SK-N-MC (cell line): ENCODE measurements around the gene CCDC47.

Experiments
- DNase-seq: peaks from one replicate; pipeline ENCODE4 v3.0.0-alpha.2; 2011; ENCODE audit warnings: low read depth, low spot score
- H3K27ac ChIP-seq: fragments of 200-600 bp; sonication (generic); 2 replicates; pipeline ENCODE4 v1.5.1; 2016; ENCODE audit warnings: mixed run types
- H3K36me3 ChIP-seq: fragments of 200-600 bp; sonication (generic); 2 replicates; pipeline ENCODE4 v1.6.1; 2017; ENCODE audit warnings: antibody characterized with exemption, low read length, mixed read lengths; ENCODE audit not compliant: insufficient read depth
- H3K4me3 ChIP-seq: fragments of 200-600 bp; sonication (generic); 2 replicates; pipeline ENCODE4 v1.5.1; 2016
- H3K9ac ChIP-seq: fragments of 200-600 bp; sonication (generic); 2 replicates; pipeline ENCODE4 v1.8.0; 2017; ENCODE audit warnings: mixed run types, mixed read lengths; ENCODE audit not compliant: insufficient read length
- H3K9me3 ChIP-seq: fragments of 200-600 bp; sonication (generic); 2 replicates; pipeline ENCODE4 v1.6.1; 2017; ENCODE audit warnings: low read depth, mild to moderate bottlenecking, antibody characterized with exemption, low read length, moderate library complexity, mixed read lengths
- EZH2 ChIP-seq: fragments of 200-600 bp; sonication (generic); IDR thresholded peaks from one replicate; pipeline ENCODE4 v1.6.1; 2017; ENCODE audit warnings: antibody characterized with exemption
- FOXP2 ChIP-seq: optimal IDR thresholded peaks from 2 replicates; pipeline ENCODE3; 2011; ENCODE audit warnings: mild to moderate bottlenecking, moderate library complexity; ENCODE audit not compliant: insufficient read depth; ENCODE audit errors: extremely low read length, control extremely low read depth
- POLR2AphosphoS5 ChIP-seq: IDR thresholded peaks from 2 replicates; pipeline ENCODE4 v1.6.1; 2012; ENCODE audit warnings: mild to moderate bottlenecking, low read depth, low read length, borderline replicate concordance

Gene CCDC47

GRCh38 chr17:63698886-63699637, 74.3 kb downstream of the CCDC47 start:
- Histone ChIP-seq H3K4me3 (peak overlapping the region; percentile 88), H3K9me3 (no peaks in the 10 kb centered on the region), H3K27ac (0 out of 2 replicates have a peak overlapping the region, but pooled peaks have one; percentile 73), H3K9ac (peak overlapping the region; percentile 76), H3K36me3 (peaks cover 2% of the 10 kb centered on the region; the same call in 1 of the 2 replicates)
- DNase-seq: peak; percentile 32
- no peak for TF ChIP-seq EZH2
- TF ChIP-seq POLR2AphosphoS5: peak; percentile 22
- TF ChIP-seq FOXP2: peak; percentile 69

- H3K36me3 ChIP-seq: peaks cover 2% of the 10 kb centered on the region; the same call in 1 of the 2 replicates
- no peak for DNase-seq
- H3K9me3 ChIP-seq: no peaks in the 10 kb centered on the region
- TF ChIP-seq FOXP2 (no peak), EZH2 (no peak), POLR2AphosphoS5 (no peak)
- peak overlapping the region; percentile 88 for H3K4me3 ChIP-seq
- H3K9ac ChIP-seq: peak overlapping the region; percentile 76
- H3K27ac ChIP-seq: no peak overlapping the region
Observed at GRCh38 chr17:63698381-63698885, 75.0 kb downstream of the CCDC47 start.

GRCh38 chr17:63697341-63698286, 75.8 kb downstream of the CCDC47 start:
- H3K36me3 ChIP-seq: peaks cover 2% of the 10 kb centered on the region; the same call in 1 of the 2 replicates
- DNase-seq: no peak
- no peak overlapping the region; the same call in 1 of the 2 replicates for H3K4me3 ChIP-seq
- H3K9me3 ChIP-seq: no peaks in the 10 kb centered on the region
- TF ChIP-seq POLR2AphosphoS5: no peak; the same call in 1 of the 2 replicates
- no peak for TF ChIP-seq EZH2
- TF ChIP-seq FOXP2: no peak
- no peak overlapping the region for H3K27ac ChIP-seq
- H3K9ac ChIP-seq: no peak overlapping the region

DNA sequence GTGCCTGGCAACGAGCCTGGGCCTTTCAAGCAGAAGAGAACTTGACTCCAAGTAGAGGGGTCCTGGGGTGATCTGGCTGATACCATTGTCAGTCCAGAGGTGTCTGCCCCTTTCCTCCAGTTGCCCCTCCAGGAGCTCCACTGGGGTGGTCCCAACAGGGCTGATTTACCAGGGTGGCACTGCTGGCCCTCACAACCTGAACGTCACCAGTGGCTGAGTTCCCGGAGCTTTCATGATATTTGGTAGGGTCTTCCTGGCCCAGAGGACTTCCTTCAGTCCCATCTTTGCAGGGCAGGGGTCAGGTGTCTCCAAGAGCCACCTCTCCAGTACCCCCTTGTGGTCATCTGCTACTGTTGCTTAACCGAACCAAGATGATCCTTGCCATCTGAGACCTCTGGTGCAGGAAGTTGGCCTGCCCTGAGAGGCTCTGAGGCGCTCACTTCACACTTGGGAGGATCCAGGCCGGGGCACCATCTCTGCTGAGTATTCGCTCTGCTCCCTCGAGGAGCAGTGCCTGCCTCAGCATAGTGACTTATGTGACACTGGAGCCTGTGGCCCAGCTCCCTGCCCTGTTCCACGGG, 76.9 kb downstream of the CCDC47 start:
- TF ChIP-seq EZH2 (no peak), FOXP2 (no peak), POLR2AphosphoS5 (no peak; the same call in 1 of the 2 replicates)
- no peak for DNase-seq
- H3K36me3 ChIP-seq: peaks cover 2% of the 10 kb centered on the region; the same call in 1 of the 2 replicates
- H3K9me3 ChIP-seq: no peaks in the 10 kb centered on the region
- H3K27ac ChIP-seq: peak overlapping the region; percentile 61; the same call in 1 of the 2 replicates
- no peak overlapping the region for H3K4me3 ChIP-seq
- H3K9ac ChIP-seq: no peak overlapping the region

DNA sequence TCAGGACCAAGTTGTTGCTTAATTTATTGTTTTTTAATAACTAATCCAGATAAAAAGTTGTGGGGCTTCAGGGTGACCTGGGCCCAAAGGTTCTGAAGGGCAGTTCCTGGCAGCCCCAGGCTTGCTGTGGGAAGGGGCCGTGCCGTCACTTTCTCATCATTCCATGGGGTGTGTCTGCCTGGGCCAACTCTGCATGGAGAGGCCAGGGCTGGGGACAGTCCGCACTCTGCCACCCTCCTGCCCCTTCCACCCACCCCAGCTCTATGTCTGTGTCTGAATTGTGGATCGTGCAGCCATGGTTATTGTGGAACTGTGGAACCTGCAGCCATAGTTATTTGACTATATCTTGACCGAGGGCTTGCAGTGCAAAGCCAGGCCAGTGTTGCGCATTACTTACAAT, 77.5 kb downstream of the CCDC47 start:
- no peak overlapping the region for H3K9ac ChIP-seq
- H3K27ac ChIP-seq: peak overlapping the region; percentile 57; the same call in 1 of the 2 replicates
- no peak overlapping the region for H3K4me3 ChIP-seq
- TF ChIP-seq POLR2AphosphoS5: no peak; the same call in 1 of the 2 replicates
- TF ChIP-seq FOXP2: no peak
- no peak for TF ChIP-seq EZH2
- peaks cover 2% of the 10 kb centered on the region; the same call in 1 of the 2 replicates for H3K36me3 ChIP-seq
- no peaks in the 10 kb centered on the region for H3K9me3 ChIP-seq
- DNase-seq: no peak
